Neutrophil (primary cell): ENCODE results near the gene CELF4.

Source experiments
- H3K27ac ChIP-seq: fragments of 200-600 bp; sonication (generic); 2 replicates; pipeline ENCODE4 v1.5.1; 2016; ENCODE audit warnings: mild to moderate bottlenecking, moderate library complexity
- H3K27me3 ChIP-seq: fragments of 200-600 bp; sonication (generic); 2 replicates; pipeline ENCODE4 v1.6.0; 2016; ENCODE audit warnings: mild to moderate bottlenecking
- H3K36me3 ChIP-seq: fragments of 200-600 bp; sonication (generic); 2 replicates; pipeline ENCODE4 v1.5.1; 2017
- H3K4me1 ChIP-seq, 2 experiments: fragments of 200-600 bp in 1 of 2; sonication (generic) in 1 of 2; 1 replicate in 1 of 2; 2 replicates in 1 of 2; pipeline versions ENCODE4 v1.5.1 to v1.6.1; 2013 to 2016; ENCODE audit warnings: low read depth in 1 of 2, low read length in 1 of 2, mild to moderate bottlenecking in 1 of 2, moderate library complexity in 1 of 2; ENCODE audit not compliant: control insufficient read depth in 1 of 2, insufficient read depth in 1 of 2
- H3K4me3 ChIP-seq, 2 experiments: fragments of 200-600 bp in 1 of 2; sonication (generic) in 1 of 2; 1 replicate in 1 of 2; 2 replicates in 1 of 2; pipeline ENCODE4 v1.5.1; 2013 to 2016; ENCODE audit warnings: low read depth in 1 of 2, low read length in 1 of 2, mild to moderate bottlenecking in 1 of 2, moderate library complexity in 1 of 2
- H3K9me3 ChIP-seq: fragments of 200-600 bp; sonication (generic); 2 replicates; pipeline ENCODE4 v1.5.1; 2016
- TF ChIP-seq, protein P1 (sequence below): fragments of 200-600 bp; sonication (generic); IDR thresholded peaks from 2 replicates; pipeline ENCODE4 v1.5.1; 2016; ENCODE audit warnings: antibody characterized with exemption

CELF4 gene

DNA sequence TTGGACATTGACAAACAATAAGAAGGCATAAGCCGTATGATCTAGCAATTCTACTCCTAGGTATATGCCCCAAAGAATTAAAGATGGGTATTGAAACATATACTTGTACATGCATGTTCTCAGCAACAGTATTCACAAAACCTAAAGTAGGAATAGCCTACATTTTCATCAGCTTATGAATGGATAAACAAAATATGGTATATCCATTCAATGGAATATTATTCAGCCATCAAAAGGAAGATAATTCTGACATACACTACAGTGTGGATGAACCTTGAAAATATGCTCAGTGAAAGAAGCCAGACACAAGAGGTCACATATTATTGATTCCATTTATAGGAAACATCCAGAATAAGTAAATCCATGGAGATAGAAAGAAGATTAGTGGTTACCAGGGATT lies 56.0 kb downstream of the CELF4 start:
- no peak overlapping the region for H3K4me3 ChIP-seq
- H3K27me3 ChIP-seq: no peaks in the 10 kb centered on the region
- TF ChIP-seq, protein P1, sequence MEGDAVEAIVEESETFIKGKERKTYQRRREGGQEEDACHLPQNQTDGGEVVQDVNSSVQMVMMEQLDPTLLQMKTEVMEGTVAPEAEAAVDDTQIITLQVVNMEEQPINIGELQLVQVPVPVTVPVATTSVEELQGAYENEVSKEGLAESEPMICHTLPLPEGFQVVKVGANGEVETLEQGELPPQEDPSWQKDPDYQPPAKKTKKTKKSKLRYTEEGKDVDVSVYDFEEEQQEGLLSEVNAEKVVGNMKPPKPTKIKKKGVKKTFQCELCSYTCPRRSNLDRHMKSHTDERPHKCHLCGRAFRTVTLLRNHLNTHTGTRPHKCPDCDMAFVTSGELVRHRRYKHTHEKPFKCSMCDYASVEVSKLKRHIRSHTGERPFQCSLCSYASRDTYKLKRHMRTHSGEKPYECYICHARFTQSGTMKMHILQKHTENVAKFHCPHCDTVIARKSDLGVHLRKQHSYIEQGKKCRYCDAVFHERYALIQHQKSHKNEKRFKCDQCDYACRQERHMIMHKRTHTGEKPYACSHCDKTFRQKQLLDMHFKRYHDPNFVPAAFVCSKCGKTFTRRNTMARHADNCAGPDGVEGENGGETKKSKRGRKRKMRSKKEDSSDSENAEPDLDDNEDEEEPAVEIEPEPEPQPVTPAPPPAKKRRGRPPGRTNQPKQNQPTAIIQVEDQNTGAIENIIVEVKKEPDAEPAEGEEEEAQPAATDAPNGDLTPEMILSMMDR: no peak
- H3K4me1 ChIP-seq: no peaks in the 10 kb centered on the region
- H3K27ac ChIP-seq: no peak overlapping the region
- no peaks in the 10 kb centered on the region for H3K9me3 ChIP-seq
- H3K36me3 ChIP-seq: no peaks in the 10 kb centered on the region

DNA sequence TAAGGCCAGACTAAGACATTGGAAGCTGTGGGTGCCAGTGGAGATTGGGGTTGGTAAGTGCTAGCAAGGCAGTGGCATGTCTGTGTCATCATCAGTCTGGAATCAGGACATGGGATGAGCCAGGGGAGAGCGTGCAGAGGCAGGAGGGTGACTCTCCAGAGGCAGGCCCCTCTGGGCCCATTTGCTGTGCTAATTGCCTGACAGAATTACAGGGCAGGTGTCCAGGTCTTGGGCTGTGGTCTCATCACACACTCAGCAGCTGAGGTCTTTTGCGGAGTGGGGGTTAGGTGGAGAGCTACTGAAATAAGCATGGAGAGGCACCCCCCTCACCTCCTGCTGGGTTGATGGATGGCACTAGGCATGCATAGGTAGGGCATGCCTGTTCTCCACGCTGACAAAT lies 57.4 kb downstream of the CELF4 start:
- TF ChIP-seq, protein P1: no peak
- Histone ChIP-seq H3K27me3 (no peaks in the 10 kb centered on the region), H3K36me3 (no peaks in the 10 kb centered on the region), H3K27ac (no peak overlapping the region), H3K4me3 (no peak overlapping the region), H3K4me1 (no peaks in the 10 kb centered on the region), H3K9me3 (no peaks in the 10 kb centered on the region)

DNA sequence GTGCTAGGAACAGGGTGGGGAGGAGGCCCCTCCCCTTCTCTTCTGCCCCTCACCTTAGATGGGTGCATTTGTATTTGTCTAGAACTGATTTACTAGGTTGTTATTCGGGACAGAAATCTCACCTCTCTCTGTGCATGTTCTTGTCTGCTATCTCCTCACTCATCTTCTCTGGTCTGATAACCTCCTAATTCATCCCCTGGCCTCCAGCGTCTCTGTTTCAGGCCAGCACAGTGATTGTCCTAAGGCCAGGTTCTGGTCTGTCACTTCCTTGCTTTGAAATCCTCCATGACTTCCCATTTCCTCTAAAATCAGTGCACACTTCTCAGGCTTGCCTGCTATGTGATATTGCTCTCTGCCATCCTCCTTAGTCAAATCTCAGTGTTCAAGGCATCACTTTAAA lies 58.4 kb downstream of the CELF4 start:
- TF ChIP-seq, protein P1: no peak

DNA sequence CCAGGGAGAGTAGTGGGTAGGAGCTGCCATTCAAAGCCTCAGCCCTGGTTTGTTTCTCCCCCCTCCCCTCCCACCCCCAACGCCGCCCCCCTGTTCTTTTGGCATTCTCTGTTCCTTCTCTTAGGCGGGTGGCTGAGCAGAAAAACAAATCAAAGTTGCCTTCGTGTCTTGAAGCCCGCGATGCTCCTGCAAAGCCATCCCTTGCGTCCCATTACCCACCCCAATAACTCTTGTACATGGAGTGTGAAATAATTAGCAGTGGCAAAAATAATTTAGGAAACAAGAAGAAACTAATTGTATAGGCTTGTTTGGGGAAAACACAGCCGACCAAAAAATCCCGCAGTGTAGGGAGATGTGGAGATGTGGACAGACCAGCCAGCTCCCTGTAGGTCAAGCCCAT lies 59.6 kb downstream of the CELF4 start:
- H3K4me3 ChIP-seq: no peak overlapping the region
- TF ChIP-seq, protein P1: no peak
- no peaks in the 10 kb centered on the region for H3K27me3 ChIP-seq

More for the DNA sequence above, 58.4 kb downstream of the CELF4 start:
- Histone ChIP-seq H3K27me3 (no peaks in the 10 kb centered on the region), H3K36me3 (no peaks in the 10 kb centered on the region), H3K27ac (no peak overlapping the region), H3K4me1 (no peaks in the 10 kb centered on the region), H3K9me3 (no peaks in the 10 kb centered on the region), H3K4me3 (no peak overlapping the region)

DNA sequence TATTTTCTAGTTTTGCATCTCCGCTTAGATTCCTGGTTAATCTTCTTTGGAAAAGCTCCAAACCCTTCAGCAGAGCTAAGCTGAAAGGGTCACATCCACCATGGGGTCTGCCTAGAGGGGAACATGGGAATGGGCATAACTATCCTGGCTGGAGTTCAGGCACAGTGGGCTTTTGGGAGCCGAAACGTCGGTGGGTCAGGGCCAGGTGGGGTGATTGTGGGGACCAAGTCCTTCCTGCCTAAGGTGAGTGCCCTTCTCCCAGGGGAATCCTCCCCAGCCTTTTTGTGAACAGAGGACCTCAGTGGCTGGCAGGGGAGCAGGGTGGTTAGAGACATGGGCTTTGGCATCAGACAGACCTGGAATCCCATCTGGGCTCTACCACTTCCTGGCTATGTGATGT lies 60.3 kb downstream of the CELF4 start:
- Histone ChIP-seq H3K36me3 (no peaks in the 10 kb centered on the region), H3K27me3 (no peaks in the 10 kb centered on the region), H3K9me3 (no peaks in the 10 kb centered on the region), H3K27ac (no peak overlapping the region), H3K4me1 (no peaks in the 10 kb centered on the region), H3K4me3 (no peak overlapping the region)
- TF ChIP-seq, protein P1: no peak

More for the DNA sequence above, 59.6 kb downstream of the CELF4 start:
- Histone ChIP-seq H3K36me3 (no peaks in the 10 kb centered on the region), H3K9me3 (no peaks in the 10 kb centered on the region), H3K4me1 (no peaks in the 10 kb centered on the region), H3K27ac (no peak overlapping the region)

DNA sequence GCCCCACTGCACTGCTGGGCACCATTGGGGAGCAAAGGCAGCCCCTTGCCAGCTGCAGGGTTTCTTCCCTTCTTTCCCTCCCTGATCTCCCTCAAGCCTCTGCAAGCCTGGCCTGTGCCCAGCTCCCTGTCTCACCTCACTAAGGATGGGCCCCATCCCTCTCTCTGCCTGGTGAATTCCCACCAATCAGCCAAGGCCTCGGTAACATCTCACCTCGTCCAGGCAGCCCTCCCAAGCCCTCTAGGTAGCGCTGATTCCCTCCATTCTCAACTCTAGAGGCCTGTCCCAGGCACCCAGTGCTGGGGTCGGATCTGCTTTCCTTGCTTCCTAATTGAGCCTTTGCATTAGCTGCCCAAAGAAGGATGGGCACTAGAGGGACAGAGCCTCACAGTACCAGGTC lies 63.0 kb downstream of the CELF4 start:
- H3K4me3 ChIP-seq: no peak overlapping the region
- TF ChIP-seq, protein P1: no peak

More for the DNA sequence above, 63.0 kb downstream of the CELF4 start:
- Histone ChIP-seq H3K27me3 (no peaks in the 10 kb centered on the region), H3K27ac (no peak overlapping the region), H3K9me3 (no peaks in the 10 kb centered on the region), H3K4me1 (no peaks in the 10 kb centered on the region), H3K36me3 (no peaks in the 10 kb centered on the region)
